ENCODE measurements around the gene CALU. TPM values are rescaled to one million over a fixed set of nuclear protein-coding genes. Genes with fewer than 3 reads are reported as not detected.

The CALU gene
- total RNA-seq, 1 experiment from 2014 or later: 147 TPM

- Mint-ChIP-seq H3K36me3 (ENCODE audit: insufficient read depth, unreplicated experiment) (peaks cover 9% of the 10 kb centered on the region), H3K4me3 (ENCODE audit: unreplicated experiment) (no peak overlapping the region), H3K4me1 (ENCODE audit: insufficient read depth, unreplicated experiment) (peaks cover 33% of the 10 kb centered on the region), H3K9me3 (ENCODE audit: unreplicated experiment) (no peaks in the 10 kb centered on the region), H3K27ac (ENCODE audit: low read depth, unreplicated experiment) (peak overlapping the region; percentile 98), H3K27me3 (ENCODE audit: insufficient read depth, unreplicated experiment) (no peaks in the 10 kb centered on the region)
- TF ChIP-seq, protein P1, sequence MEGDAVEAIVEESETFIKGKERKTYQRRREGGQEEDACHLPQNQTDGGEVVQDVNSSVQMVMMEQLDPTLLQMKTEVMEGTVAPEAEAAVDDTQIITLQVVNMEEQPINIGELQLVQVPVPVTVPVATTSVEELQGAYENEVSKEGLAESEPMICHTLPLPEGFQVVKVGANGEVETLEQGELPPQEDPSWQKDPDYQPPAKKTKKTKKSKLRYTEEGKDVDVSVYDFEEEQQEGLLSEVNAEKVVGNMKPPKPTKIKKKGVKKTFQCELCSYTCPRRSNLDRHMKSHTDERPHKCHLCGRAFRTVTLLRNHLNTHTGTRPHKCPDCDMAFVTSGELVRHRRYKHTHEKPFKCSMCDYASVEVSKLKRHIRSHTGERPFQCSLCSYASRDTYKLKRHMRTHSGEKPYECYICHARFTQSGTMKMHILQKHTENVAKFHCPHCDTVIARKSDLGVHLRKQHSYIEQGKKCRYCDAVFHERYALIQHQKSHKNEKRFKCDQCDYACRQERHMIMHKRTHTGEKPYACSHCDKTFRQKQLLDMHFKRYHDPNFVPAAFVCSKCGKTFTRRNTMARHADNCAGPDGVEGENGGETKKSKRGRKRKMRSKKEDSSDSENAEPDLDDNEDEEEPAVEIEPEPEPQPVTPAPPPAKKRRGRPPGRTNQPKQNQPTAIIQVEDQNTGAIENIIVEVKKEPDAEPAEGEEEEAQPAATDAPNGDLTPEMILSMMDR (IDR thresholded peaks at IDR 0.05; ENCODE audit: unreplicated experiment): no peak
- intact Hi-C loops (cut with micrococcal nuclease): loop anchor here (10.0 kb wide), 1 partner anchor 127 kb away; the partner anchor contains the start of gene ATP6V1F
- ChIA-PET POLR2A (interaction anchor here (0.6 to 6.5 kb wide), 3 partner anchors 9 to 125 kb away, joined by 4 to 48 read pairs (median 4); partner anchors contain the start of gene ATP6V1F), CTCF (interaction anchor here (0.6 to 1.5 kb wide), 3 partner anchors 11 to 156 kb away, joined by 3 to 4 read pairs (median 3); no protein-coding TSS in a partner anchor)
- no TSS peak for BruUV-seq (replicated peaks)
- no peak for DNase-seq (ENCODE audit: unreplicated experiment)
These were observed 1.7 kb upstream of the CALU start for GRCh38 chr7:128737441-128737840.

- TF ChIP-seq, protein P1 (IDR thresholded peaks at IDR 0.05; ENCODE audit: unreplicated experiment): no peak
- peak overlapping the region; percentile 98 for H3K27ac Mint-ChIP-seq (ENCODE audit: low read depth, unreplicated experiment)
These were observed 1.2 kb upstream of the CALU start for GRCh38 chr7:128737867-128738385.

GRCh38 chr7:128738570-128739047, 550 bp upstream of the CALU start:
- ChIA-PET CTCF (interaction anchor here (0.5 to 2.4 kb wide), 6 partner anchors 12 to 155 kb away, joined by 3 to 12 read pairs (median 3); no protein-coding TSS in a partner anchor), POLR2A (interaction anchor here (0.5 to 6.5 kb wide), 14 partner anchors 9 to 316 kb away, joined by 3 to 48 read pairs (median 4); partner anchors contain the start of genes ATP6V1F, CCDC136 and TNPO3)
- no peaks in the 10 kb centered on the region for H3K27me3 Mint-ChIP-seq (ENCODE audit: insufficient read depth, unreplicated experiment)
- H3K4me3 Mint-ChIP-seq (ENCODE audit: unreplicated experiment): peak overlapping the region; percentile 100
- intact Hi-C loops (cut with micrococcal nuclease): loop anchor here (10.0 kb wide), 1 partner anchor 126 kb away; the partner anchor contains the start of gene ATP6V1F
- TF ChIP-seq, protein P1 (IDR thresholded peaks at IDR 0.05; ENCODE audit: unreplicated experiment): no peak
- peak overlapping the region; percentile 98 for H3K27ac Mint-ChIP-seq (ENCODE audit: low read depth, unreplicated experiment)
- BruUV-seq (replicated peaks): TSS peak; percentile 93
- no peaks in the 10 kb centered on the region for H3K9me3 Mint-ChIP-seq (ENCODE audit: unreplicated experiment)
- H3K36me3 Mint-ChIP-seq (ENCODE audit: insufficient read depth, unreplicated experiment): peaks cover 12% of the 10 kb centered on the region
- peaks cover 36% of the 10 kb centered on the region for H3K4me1 Mint-ChIP-seq (ENCODE audit: insufficient read depth, unreplicated experiment)
- no peak for DNase-seq (ENCODE audit: unreplicated experiment)

More at GRCh38 chr7:128737867-128738385, 1.2 kb upstream of the CALU start:
- Mint-ChIP-seq H3K4me3 (ENCODE audit: unreplicated experiment) (peak overlapping the region; percentile 100), H3K27me3 (ENCODE audit: insufficient read depth, unreplicated experiment) (no peaks in the 10 kb centered on the region), H3K9me3 (ENCODE audit: unreplicated experiment) (no peaks in the 10 kb centered on the region), H3K4me1 (ENCODE audit: insufficient read depth, unreplicated experiment) (peaks cover 36% of the 10 kb centered on the region), H3K36me3 (ENCODE audit: insufficient read depth, unreplicated experiment) (peaks cover 12% of the 10 kb centered on the region)
- POLR2A ChIA-PET: interaction anchor here (0.5 to 6.5 kb wide), 11 partner anchors 10 to 317 kb away, joined by 3 to 48 read pairs (median 4); partner anchors contain the start of genes ATP6V1F and TNPO3
- CTCF ChIA-PET: interaction anchor here (0.6 to 1.5 kb wide), 5 partner anchors 11 to 155 kb away, joined by 3 to 4 read pairs (median 3); no protein-coding TSS in a partner anchor
- peak; percentile 21 for DNase-seq (ENCODE audit: unreplicated experiment)
- no TSS peak for BruUV-seq (replicated peaks)
- intact Hi-C loops (cut with micrococcal nuclease): loop anchor here (10.0 kb wide), 1 partner anchor 127 kb away; the partner anchor contains the start of gene ATP6V1F

All from MCF 10A (cell line).